Measurements from ENCODE around the gene MAPRE3. TPM values are rescaled to one million over a fixed set of nuclear protein-coding genes. Genes with fewer than 3 reads are reported as not detected.
A peak's percentile ranks its signal among the peaks of the same experiment; 100 is the strongest.

MAPRE3 gene
- total RNA-seq, 1 donor from 2014 or later = 4.1 TPM

DNA sequence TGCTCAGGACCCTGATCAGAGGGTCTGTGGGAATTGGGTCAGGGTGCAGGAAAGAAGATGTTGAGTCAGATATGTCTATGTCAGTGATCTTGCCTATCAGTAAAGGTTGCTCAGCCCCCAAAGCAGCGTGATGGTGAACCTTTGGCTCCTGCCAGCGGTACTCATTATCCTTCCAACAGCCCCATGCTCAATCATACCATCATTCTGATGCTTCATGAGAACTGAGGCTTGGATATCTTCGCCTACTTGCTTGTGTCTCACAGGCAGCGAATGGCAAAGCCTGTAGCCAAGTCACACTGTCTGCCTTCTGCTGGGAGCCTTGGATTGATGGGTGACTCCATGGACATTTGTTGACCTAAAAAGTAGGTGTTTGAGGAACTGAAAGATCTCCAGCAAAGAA lies 43.3 kb downstream of the MAPRE3 start:
- no peak for DNase-seq (ENCODE audit: low spot score)

DNA sequence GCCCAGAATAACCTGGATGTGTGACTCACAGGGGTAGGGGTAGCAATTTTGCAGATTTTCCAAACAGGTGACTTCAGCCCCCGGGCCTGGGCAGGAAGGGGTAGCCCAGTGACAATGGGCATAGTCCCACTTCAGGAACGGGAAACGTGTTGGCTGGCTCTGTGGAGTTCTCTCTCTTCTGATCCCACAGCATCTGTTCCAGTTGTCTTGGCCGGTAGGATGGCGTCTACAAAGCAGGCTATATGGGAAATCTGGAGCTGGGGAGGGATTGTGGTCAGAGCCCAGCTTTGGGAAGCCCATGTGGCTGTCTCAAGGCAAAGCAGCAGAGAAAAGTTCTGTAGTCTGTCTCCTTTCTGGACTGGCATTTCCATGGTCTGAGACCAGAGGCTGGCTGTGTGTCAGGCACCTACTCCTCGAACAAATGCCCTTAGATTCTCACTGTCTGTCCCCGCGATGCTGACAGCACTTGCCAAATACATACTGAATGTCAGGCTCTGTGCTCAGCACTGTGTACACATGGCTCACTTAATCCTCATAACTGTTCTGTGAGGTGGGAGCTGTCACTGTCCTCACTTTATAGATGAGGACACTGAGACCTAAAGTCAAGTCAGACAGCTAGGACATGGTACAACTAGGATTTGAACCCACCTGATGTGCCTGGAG lies 44.5 kb downstream of the MAPRE3 start:
- DNase-seq (ENCODE audit: low spot score) = no peak

- peak; percentile 60 for DNase-seq (ENCODE audit: low spot score)
These were observed 46.4 kb downstream of the MAPRE3 start for GRCh38 chr2:27016801-27017325.

GRCh38 chr2:27018142-27018541 lies 47.7 kb downstream of the MAPRE3 start:
- DNase-seq (ENCODE audit: low spot score) = no peak

DNA sequence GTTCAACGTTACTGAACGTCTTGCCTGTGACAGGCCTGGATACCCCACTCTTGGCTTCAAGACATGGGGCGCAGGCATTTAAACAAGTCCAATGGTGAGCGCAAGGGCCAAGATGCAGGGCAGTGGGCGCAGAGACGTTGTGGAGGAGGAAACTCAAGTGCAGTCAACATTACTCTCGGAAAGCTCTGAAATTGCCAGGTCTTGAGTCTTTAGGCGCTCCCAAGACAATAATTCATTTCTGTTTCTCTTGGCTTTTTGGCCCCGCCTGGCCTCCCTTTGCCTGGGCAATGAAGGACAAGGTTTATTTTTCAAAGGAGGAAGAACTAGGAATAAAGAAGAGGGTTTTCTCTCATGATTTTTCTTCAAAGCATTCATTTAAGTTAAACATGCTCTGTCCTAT lies 49.0 kb downstream of the MAPRE3 start:
- no peak for DNase-seq (ENCODE audit: low spot score)

- DNase-seq (ENCODE audit: low spot score) = peak; percentile 36
These were observed 49.8 kb downstream of the MAPRE3 start for GRCh38 chr2:27019931-27020855.

DNA sequence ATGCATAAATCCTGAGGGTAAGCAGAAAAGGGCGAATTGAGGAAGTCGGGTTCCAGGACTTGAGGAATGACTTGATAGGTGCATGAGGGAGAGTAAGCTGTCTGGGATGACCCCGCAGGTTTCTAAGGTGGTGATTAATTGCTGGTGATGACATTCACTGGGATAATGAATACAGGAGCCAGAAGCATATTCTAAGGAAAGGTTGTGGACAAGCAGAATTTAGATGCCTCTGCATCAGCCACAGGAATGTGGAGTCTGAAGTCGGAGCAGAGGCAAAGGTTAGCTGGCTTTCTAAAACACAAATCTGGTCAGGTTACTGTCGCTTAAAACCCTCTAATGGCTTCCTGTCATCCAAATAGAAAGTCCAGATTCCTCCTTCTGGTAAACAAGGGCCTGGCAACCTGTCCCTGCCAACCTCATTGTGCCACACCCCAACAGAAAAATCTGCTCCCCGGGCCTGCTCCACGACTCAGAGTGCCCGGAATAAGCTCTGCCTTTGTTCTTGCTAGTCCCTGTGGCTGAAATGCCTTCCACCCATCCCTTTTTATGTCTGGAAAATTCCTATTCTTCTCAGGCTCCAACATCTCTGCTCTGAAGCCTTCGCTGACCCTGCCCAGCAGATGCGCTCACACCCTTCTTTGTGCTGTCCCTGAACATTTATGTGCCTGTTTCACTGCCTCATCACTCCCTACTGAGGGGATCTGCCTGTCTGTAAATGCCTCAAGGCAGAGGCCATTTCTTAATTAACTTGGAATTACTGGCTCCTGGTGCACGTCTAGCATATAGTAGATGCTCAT lies 51.0 kb downstream of the MAPRE3 start:
- no peak for DNase-seq (ENCODE audit: low spot score)

- no peak for DNase-seq (ENCODE audit: low spot score)
These were observed 53.3 kb downstream of the MAPRE3 start for GRCh38 chr2:27023740-27024139.

GRCh38 chr2:27024188-27024587 lies 53.8 kb downstream of the MAPRE3 start:
- no peak for DNase-seq (ENCODE audit: low spot score)

- DNase-seq (ENCODE audit: low spot score) = no peak
These were observed 54.4 kb downstream of the MAPRE3 start for GRCh38 chr2:27024812-27025211.

DNA sequence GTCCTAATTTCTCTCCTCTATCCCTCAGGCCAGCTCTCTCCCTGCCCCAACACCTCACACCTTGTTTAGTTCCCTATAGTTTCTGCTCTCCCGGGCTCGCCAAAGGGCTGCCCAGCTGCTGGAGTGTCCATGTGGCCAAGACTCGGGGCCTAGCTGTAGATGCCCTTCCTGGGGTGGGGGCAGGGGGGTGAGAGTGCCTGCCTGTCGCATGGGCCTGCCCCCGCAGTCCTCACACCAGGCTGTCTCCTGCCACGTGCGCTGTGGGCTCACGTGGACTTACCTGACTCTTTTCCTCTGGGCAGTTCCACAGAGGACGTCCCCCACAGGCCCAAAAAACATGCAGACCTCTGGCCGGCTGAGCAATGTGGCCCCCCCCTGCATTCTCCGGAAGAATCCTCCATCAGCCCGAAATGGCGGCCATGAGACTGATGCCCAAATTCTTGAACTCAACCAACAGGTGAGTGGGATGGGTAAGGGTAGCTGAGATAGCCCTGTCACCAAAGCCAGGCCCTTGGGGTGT lies 54.9 kb downstream of the MAPRE3 start:
- DNase-seq (ENCODE audit: low spot score) = no peak

DNA sequence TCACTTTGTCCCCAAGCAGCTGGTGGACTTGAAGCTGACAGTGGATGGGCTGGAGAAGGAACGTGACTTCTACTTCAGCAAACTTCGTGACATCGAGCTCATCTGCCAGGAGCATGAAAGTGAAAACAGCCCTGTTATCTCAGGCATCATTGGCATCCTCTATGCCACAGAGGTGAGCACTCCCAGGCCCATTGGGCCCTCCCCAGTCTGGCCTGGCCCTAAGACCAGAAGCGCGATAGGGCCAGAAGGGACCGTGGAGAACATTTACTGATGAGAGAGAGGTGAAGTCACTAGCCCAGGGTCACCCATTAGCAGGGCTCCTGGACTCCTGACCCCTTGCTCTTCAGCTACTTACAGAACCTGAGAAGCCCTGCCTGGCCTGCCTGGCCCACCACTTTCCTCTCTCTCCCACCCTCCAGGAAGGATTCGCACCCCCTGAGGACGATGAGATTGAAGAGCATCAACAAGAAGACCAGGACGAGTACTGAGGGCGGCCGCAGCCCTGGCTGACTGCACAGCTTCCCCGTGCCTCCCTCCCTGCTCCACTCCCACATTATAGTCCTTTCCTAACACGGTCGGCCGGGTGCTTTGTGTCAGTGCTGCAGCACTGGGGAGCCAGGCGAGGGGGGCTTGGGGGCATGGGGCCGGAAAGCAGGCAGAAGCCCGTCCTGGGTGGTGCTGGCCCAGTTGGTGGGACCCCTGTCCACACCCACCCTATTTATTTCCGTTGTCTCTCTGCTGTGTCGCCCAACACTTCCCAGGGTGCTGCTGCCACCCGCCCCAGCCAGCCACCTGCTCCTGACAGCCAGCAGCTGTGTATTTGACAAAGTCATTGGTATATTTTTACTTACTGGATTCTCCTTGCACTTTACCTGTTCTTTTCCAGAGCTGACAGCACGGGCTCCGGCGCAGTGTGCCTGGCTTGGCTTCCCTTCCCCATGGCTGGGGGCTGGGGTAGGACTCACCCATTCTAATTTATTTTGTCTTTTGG lies 55.7 kb downstream of the MAPRE3 start:
- DNase-seq (ENCODE audit: low spot score) = no peak

DNA sequence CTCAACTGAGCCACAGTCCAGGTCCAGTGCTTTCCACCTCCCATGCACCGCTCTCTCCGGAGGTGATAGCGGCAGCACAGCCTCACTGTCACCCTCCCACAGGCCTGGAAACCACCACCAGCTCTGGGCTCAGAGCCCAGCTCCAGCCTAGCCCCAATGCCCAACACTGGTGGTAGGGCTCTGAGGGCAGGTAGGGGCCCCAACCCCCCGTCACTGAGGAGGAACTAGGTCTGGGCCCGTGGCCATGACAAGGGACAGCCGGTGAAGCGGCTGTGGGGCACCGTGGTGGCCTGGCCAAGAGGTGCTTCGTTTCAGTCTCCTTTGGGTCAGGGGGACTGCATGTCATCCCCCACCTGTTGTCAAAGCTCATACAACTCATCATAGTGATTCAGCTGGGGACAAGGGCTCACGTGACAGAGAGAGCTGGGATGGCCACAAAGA lies 56.8 kb downstream of the MAPRE3 start:
- DNase-seq (ENCODE audit: low spot score) = no peak

DNA sequence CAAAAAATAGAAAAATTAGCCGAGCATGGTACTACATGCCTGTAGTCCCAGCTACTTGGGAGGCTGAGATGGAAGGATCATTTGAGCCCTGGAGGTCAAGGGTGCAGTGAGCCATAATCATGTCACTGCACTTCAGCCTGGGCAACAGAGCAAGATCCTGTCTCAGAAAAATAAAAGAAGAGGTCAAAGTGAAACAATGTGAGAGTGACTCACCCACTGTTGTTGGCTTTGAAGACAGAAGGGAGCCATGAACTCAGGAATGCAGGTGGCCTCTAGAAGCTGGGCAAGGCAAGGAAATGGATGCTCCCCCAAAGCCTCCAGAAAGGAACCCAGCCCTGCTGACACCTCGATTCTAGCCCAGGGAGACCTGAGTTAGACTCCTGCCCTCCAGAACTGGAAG lies 58.6 kb downstream of the MAPRE3 start:
- DNase-seq (ENCODE audit: low spot score) = no peak

DNA sequence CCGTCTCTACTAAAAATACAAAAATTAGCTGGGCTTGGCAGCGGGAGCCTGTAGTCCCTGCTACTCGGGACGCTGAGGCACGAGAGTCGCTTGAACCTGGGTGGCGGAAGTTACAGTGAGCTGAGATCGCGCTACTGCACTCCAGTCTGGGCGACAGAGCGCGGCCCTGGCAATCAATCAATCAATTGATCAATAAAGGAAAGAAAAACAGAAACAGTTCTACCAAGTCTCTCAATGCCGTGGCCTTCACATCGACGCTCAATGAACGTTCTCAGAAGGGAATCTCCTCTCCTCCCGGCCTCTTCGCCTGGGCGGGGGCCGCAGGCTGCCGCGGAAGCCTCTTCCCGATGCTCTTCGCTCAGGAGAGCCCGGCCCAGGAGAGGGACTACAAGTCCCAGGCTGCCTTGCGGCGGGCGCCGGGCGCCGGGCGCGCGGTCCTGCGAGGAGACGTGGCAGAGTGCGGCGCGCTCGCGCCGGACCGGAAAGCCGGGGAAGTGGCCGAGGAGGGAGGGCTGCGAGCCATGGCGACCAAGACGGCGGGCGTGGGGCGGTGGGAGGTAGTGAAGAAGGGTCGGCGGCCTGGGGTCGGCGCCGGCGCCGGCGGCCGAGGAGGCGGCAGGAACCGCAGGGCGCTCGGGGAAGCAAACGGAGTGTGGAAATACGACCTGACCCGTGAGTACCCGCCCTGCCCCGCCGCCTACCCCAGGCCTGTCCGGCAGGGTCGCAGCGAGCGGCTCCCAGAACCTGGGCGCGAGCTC lies 62.2 kb downstream of the MAPRE3 start, which contains the start of gene TMEM214:
Gene TMEM214 (plus strand): TSS at position 471 of the 758 bp plus-strand sequence. CDS start 51 bp downstream, at position 522.
- DNase-seq (ENCODE audit: low spot score) = peak; percentile 89

DNA sequence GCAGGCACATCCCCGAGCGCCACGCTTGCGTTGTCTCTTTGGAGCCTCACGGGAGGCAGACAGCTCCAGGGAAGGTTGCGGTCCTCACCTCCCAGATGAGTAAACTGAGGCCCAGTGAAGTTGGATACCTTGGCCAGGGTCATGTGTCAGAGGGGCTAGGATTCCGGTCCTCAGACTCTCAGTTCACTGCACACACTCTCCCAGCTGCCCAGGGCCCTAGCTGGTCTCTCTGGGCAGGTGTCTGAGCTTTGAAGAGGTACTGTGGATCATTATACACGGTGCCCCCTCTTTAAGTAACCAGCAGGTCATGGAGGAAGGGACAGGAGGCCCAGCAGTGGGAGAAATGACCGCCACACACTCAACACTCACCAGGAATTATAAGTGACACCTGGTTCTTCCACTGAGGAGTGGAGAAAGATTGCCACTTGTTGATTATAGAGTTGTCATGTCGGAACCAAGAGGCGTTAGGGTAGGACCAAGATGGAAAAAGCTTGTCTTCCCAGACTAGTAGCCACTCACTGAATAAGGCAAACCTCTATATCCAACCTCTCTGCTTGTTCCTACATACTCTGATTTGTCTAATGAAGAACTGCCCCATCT lies 62.9 kb downstream of the MAPRE3 start:
- no peak for DNase-seq (ENCODE audit: low spot score)

DNA sequence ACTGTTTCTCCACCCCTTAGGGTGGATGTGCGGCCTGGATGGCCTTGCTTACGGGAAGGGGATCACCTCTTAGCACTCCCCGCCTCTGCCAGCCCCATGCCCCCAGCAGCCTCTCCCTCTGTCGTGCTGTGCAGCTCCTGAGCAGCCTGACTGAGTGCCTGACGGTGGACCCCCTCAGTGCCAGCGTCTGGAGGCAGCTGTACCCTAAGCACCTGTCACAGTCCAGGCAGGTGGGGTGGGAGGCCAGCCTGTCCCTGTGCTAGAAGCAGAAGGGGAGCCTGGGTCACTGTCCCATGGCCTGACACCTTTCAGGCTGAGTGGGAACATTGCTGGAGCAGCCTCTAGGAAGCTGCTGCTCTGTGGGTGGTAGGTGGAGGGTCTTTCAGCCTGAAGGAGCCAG lies 67.6 kb downstream of the MAPRE3 start:
- no peak for DNase-seq (ENCODE audit: low spot score)

DNA sequence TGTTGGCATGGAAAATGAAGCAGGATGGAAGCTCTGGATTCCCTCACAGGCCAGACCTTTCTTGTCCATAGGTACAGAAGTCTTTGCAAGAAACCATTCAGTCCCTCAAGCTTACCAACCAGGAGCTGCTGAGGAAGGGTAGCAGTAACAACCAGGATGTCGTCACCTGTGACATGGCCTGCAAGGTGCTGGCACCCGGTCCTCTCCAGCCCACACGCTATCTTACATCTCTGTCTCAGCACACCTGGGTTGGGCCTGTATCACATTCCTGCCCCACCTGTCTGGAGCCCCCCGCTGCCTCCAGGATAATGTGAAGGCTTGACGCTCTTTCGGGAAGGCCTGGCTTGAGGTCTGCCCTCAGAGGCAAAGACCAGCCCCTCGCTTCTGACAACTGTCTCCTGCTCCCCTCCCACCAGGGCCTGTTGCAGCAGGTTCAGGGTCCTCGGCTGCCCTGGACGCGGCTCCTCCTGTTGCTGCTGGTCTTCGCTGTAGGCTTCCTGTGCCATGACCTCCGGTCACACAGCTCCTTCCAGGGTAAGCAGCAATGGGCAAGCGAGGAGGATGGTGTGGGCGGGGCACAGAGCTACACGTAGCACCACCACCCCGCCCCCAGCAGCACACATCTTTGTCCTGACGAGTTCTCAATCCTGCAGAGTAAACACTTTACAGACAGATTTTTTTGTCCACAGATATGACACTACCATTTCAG lies 68.3 kb downstream of the MAPRE3 start:
- no peak for DNase-seq (ENCODE audit: low spot score)
